Thoracic aorta (tissue), 2 donors: Measurements from ENCODE around the gene AURKAIP1. TPM values are rescaled to one million over a fixed set of nuclear protein-coding genes. Genes with fewer than 3 reads are reported as not detected.

Source experiments
- ATAC-seq: fragments of 150-250 bp; one replicate; pipeline ENCODE4 v1.8.0; 2017; ENCODE audit warnings: low read depth; ENCODE audit not compliant: insufficient number of reproducible peaks, low FRiP score
- DNase-seq: peaks from one replicate; pipeline ENCODE4 v3.0.0-alpha.2; 2020; ENCODE audit warnings: low spot score
- H3K27ac ChIP-seq, 2 donors: fragments of 200-600 bp; sonication (generic); 1 replicate in 1 of 2; 2 replicates in 1 of 2; pipeline ENCODE4 v1.5.1; 2016; ENCODE audit warnings: mild to moderate bottlenecking in 2 of 2, moderate library complexity in 2 of 2
- H3K27me3 ChIP-seq: fragments of 200-600 bp; sonication (generic); replicated peaks from 2 replicates; pipeline ENCODE4 v1.6.0; 2016; ENCODE audit warnings: mild to moderate bottlenecking; ENCODE audit not compliant: insufficient read depth
- H3K36me3 ChIP-seq: fragments of 200-600 bp; sonication (generic); one replicate; pipeline ENCODE4 v1.5.1; 2016
- H3K4me1 ChIP-seq, 2 donors: fragments of 200-600 bp; sonication (generic); 1 replicate in 1 of 2; 2 replicates in 1 of 2; pipeline versions ENCODE4 v1.5.1 to v1.6.0; 2016; ENCODE audit warnings: low read depth in 2 of 2, mild to moderate bottlenecking in 1 of 2; ENCODE audit not compliant: control insufficient read depth in 1 of 2
- H3K4me3 ChIP-seq: fragments of 200-600 bp; sonication (generic); 2 replicates; pipeline ENCODE4 v1.5.1; 2016; ENCODE audit warnings: mild to moderate bottlenecking
- H3K9me3 ChIP-seq: fragments of 200-600 bp; sonication (generic); 2 replicates; pipeline ENCODE4 v1.5.1; 2016
- total RNA-seq, 2 donors: library from RNA; depleted of rRNA; stranded (reverse); fragments of >200 nt; gene quantifications; one replicate each; pipeline versions ENCODE4 v1.1.0 to v1.2.3, GENCODE V29; 2016
- TF ChIP-seq, protein P1 (sequence below): fragments of 200-600 bp; sonication (generic); IDR thresholded peaks from one replicate; pipeline ENCODE4 v1.5.1; 2019; ENCODE audit warnings: antibody characterized with exemption

Gene AURKAIP1
- total RNA-seq, 2 donors from 2014 or later: 43.5 to 94.5 TPM

DNA sequence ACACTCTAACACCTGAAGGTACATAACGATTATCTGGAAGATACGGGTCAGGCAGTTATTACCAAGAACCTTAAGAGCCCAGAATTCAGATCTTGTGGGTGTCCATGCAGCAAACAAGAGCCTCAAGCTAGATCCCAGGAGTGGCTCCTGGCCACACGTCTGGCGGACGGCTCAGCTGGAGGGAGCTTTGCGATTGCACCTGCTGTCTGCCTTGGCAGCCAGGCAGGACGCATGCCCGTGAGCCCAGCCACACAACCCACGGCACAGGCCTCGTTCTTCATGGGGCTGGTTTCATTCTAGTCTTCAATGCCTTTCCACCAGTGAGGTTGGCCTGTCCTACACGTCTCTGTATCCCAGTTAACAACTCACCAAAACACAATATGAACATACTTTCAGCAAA lies 18.4 kb upstream of the AURKAIP1 start:
- no peak overlapping the region for H3K4me3 ChIP-seq
- H3K27ac ChIP-seq: no peak overlapping the region
- peaks cover 83% of the 10 kb centered on the region for H3K36me3 ChIP-seq
- H3K27me3 ChIP-seq: no peaks in the 10 kb centered on the region
- DNase-seq (no peak), ATAC-seq (no peak)
- H3K9me3 ChIP-seq: no peaks in the 10 kb centered on the region
- peaks cover 9 to 16% of the 10 kb centered on the region in 2 donors for H3K4me1 ChIP-seq
- TF ChIP-seq, protein P1, sequence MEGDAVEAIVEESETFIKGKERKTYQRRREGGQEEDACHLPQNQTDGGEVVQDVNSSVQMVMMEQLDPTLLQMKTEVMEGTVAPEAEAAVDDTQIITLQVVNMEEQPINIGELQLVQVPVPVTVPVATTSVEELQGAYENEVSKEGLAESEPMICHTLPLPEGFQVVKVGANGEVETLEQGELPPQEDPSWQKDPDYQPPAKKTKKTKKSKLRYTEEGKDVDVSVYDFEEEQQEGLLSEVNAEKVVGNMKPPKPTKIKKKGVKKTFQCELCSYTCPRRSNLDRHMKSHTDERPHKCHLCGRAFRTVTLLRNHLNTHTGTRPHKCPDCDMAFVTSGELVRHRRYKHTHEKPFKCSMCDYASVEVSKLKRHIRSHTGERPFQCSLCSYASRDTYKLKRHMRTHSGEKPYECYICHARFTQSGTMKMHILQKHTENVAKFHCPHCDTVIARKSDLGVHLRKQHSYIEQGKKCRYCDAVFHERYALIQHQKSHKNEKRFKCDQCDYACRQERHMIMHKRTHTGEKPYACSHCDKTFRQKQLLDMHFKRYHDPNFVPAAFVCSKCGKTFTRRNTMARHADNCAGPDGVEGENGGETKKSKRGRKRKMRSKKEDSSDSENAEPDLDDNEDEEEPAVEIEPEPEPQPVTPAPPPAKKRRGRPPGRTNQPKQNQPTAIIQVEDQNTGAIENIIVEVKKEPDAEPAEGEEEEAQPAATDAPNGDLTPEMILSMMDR: no peak

DNA sequence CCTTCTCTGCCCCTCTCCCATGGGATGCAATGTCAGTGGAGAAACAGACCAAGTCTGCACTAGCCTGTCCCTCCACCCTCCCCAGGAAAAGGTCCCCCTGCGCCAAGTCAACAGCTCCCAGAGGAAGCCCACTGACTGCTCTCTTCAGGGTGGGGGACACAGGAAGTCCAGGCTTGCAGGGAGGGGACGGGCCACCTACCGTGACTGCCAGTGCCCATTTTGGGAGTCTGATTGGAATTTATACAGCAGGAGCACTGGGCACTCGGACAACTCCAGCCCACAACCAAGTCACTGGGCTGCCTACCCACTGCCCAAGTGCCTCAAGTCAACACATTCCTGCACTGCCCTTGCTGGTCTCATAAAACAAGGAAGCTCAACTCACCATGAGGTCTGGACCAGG lies 18.0 kb upstream of the AURKAIP1 start:
- ATAC-seq (no peak), DNase-seq (no peak)
- peaks cover 5 to 12% of the 10 kb centered on the region in 2 donors for H3K4me1 ChIP-seq
- H3K27me3 ChIP-seq: no peaks in the 10 kb centered on the region
- peaks cover 87% of the 10 kb centered on the region for H3K36me3 ChIP-seq
- H3K27ac ChIP-seq: no peak overlapping the region
- H3K9me3 ChIP-seq: no peaks in the 10 kb centered on the region
- TF ChIP-seq, protein P1: no peak
- H3K4me3 ChIP-seq: no peak overlapping the region

DNA sequence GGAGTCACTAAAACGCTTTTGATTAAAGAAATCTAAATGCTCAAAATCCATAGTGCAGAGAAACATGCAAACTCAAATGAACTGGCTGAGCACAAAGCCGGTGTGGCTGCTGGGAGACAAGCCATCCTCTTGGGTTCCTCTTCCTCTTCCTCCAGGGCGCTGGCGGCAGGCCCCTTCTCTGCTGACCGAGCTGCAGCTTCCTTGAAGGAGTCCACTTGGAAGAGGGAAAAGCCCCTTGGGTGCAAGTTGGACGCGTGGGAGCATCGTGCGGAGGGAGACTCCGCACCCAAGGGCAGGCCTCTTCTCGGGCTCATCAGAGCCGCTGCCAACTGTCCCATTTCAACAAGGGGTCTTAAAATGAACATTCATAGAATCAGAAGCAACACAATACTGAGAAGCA lies 16.2 kb upstream of the AURKAIP1 start:
- TF ChIP-seq, protein P1: no peak
- H3K27ac ChIP-seq: no peak overlapping the region
- peaks cover 96% of the 10 kb centered on the region for H3K36me3 ChIP-seq
- no peaks in the 10 kb centered on the region for H3K4me1 ChIP-seq
- H3K4me3 ChIP-seq: no peak overlapping the region
- no peak for DNase-seq
- ATAC-seq: no peak
- no peaks in the 10 kb centered on the region for H3K27me3 ChIP-seq
- no peaks in the 10 kb centered on the region for H3K9me3 ChIP-seq

DNA sequence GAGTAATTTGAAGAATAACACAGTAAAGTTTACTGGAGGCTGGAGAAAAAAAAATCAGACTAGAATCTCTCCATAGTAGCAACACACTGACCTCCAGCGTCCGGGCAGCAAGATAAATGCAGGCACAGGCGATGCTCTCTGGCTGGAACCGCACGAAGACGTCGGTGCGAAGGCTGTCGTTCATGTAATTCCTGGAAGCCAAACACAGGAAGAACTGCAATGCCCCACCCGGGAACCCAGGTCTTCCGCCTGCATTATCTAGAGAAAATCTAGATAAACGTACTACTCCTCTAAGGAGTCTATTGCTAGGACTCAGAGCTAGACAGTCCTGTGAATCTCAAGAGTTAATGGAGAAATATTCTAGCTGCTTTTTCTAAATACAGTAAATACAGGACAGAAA lies 15.7 kb upstream of the AURKAIP1 start:
- no peaks in the 10 kb centered on the region for H3K9me3 ChIP-seq
- H3K36me3 ChIP-seq: peaks cover 97% of the 10 kb centered on the region
- TF ChIP-seq, protein P1: no peak
- DNase-seq (no peak), ATAC-seq (no peak)
- no peak overlapping the region for H3K27ac ChIP-seq
- H3K4me3 ChIP-seq: no peak overlapping the region
- no peaks in the 10 kb centered on the region for H3K27me3 ChIP-seq
- H3K4me1 ChIP-seq: no peaks in the 10 kb centered on the region

DNA sequence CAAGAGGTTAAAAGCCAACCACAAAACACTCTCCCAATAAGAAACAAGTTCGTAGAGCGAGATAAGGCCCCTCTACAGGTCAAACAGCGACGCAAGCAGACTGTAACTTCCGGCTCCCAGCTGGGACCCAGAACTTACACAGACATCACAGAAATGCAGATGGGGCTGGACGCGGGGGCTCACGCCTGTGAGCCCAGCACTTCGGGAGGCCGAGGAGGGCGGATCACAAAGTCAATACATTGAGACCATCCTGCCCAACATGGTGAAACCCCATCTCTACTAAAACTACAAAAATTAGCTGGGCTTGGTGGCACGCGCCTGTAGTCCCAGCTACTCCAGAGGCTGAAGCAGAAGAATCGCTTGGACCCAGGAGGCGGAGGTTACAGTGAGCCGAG lies 13.1 kb upstream of the AURKAIP1 start:
- TF ChIP-seq, protein P1: no peak
- Histone ChIP-seq H3K36me3 (peaks cover 72% of the 10 kb centered on the region), H3K27me3 (no peaks in the 10 kb centered on the region), H3K27ac (no peak overlapping the region), H3K4me3 (no peak overlapping the region), H3K9me3 (no peaks in the 10 kb centered on the region), H3K4me1 (no peaks in the 10 kb centered on the region)
- DNase-seq (no peak), ATAC-seq (no peak)
